GM19468 (cell line): Measurements from ENCODE around the gene KRT83.

Experiments used
- ATAC-seq: cut with Tn5 transposase; IDR thresholded peaks from one replicate; pipeline ENCODE4 v1.9.1; 2021; ENCODE audit warnings: mild to moderate bottlenecking, moderate library complexity, moderate number of reproducible peaks; ENCODE audit not compliant: unreplicated experiment; ENCODE audit errors: extremely low read depth

KRT83 gene

DNA sequence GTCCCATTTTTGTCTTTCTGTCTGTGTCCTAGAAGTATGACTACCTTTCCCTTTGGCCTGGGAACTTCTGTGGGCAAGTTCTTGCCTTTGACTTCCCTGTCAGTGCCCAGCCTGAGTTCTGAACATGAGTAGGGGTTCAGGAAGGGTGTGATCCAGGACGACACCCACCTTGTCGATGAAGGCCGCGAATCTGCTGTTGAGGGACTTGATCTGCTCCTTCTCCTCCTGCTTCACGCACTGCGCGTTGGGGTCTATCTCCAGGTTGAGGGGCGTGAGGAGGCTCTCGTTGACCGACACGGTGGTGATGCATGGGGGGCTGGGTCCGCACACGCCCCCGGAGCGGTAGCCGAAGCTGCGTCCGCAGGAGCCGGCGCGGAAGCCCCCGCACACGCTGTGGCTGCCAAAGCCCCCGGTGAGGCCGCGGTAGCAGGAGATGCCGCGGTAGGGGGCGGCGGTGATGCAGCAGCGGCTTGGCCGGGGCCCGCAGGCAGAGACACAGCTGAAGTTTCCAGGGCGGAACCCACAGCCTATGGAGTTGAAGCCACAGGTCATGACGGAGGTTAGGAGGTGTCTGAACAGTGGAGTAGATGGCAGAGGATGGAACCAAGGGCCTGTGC, at the start of gene KRT83:
Gene KRT83, minus strand, starts transcription at position 615 of the 617 bp plus-strand sequence. Its CDS starts 63 bp downstream, at position 552.
- ATAC-seq: no peak

DNA sequence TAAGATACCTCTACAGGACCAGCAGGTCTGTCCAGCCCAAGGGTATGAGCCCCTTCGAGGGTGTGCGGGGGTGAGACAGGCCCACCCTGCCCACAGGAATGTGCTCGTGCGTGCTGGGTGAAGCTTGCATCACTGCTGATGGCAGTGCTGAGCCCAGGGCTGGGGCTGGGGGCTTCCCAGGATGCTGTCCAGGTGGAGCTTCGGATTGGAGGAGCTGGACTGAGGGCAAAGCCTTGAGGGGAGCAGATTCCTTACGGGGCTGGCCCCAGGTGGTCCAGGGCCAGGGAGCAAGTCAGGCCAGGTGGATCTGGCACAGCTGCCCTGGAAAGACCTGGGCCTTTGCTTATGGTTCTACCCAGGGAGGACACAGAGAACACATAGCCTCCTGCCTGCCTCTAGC, 48.6 kb upstream of the KRT83 start:
- no peak for ATAC-seq

DNA sequence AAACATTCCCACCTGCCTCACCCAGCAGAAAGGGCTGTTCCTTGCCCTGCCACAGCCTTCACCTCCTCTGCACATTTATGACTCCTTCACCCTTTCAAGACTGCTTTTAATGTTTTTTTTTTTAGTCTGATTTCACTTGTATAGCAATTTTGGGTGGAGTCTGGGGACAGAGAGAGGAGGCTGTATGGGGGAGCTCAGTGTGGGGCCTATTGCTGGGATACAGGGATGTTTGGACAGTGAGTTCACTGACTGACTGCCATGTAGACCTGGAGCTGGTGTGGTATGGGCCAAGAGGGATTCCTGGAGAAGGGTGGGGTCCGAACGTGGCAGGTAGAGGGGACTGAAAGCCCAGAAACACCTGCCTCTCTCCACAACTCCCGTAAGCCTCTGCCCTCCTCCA, 48.0 kb upstream of the KRT83 start:
- ATAC-seq: no peak

DNA sequence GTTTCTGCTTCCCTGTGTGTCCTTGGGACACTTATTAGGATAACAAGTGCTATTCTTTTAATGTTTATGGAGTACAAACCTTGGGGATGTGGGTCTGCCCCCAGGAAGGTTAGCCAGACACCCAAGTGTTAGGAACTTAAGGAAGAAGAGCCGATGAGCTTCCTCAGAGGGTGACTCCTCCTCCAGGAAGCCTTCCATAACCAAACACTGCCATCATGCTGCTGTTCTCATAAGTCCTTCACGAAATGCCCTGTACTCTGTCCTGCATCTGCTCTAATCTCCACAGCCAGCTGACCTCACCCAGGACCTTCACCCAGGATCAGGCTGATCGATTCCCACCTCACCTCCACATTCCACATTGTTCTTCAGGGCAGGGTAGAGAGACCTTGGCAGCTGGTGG, 47.3 kb upstream of the KRT83 start:
- no peak for ATAC-seq

DNA sequence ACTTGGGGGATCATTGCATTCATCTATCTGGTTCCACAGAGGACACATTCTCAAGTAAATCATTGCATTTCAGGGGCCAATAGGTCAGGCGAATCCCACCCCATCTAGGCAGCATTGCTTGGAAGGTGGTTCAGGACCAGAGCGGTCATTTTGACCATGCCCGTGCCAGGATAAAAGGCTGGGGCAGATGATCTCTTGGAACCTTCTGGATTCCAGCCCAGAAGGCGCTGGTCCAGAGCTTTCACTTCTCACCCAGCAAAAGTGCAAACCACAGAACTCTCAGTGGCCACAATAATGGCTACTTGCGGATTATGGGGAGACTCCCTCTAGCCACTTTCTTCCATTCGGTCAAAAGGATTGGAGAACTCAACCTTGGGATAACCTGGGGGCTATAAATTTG, 46.7 kb upstream of the KRT83 start:
- ATAC-seq: no peak

DNA sequence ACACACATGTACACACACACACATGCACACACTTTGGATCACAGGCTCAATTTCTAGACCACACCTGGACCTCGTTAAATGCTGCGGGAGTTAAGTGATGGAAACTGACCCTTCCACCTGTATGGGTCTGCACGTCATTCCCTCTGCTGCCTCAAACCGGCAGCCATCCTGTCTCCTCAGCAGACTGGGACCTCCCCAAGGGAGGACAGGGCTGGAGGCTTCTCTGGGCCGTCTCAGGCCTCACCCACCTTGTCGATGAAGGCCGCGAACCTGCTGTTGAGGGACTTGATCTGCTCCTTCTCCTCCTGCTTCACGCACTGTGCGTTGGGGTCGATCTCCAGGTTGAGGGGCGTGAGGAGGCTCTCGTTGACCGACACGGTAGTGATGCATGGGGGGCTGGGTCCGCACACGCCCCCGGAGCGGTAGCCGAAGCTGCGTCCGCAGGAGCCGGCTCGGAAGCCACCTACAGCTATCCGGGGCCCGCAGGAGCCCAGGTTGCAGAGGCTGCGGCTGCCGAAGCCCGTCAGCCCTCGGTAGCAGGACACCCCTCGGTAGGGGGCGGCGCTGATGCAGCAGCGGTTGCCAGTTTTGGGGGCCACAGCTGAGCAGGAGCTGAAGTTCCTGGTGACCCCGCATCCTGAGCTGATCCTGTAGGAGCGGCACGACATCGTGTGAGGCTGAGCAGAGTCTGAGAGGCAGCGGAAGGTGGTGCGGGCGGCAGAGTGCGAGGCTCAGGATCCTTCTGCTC, 45.7 kb upstream of the KRT83 start, which contains the start of gene KRT85:
Gene KRT85, minus strand, starts transcription at position 744 of the 748 bp plus-strand sequence. Its CDS starts 76 bp downstream, at position 668.
- no peak for ATAC-seq

DNA sequence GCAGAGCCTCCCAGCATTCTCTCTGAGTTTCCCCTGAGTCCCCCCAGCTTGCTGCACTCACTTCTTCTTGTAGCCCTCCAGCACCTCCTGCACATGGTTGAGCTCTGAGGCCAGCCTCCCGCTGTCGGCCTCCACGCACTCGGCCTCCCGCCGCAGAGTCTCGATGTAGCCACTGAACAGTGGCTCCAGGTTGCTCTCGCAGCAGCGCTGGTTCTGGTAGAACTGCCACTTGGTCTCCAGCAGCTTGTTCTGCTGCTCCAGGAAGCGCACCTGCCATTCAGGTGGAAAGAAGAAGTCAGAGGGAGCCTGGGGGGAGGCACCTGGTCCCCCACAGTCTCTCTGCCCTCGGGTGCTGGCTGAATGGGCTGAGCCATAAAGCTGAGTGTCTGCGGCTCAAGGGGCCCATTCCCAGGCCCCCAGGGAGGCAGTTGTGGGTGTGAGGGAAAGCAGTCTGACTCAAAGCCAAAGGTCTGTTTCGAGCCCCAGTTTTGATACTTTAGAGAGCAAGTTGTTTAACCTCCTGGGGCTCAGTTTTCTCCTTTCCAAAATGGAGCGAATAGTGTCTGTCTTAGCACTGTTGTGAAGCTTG, 43.8 kb upstream of the KRT83 start:
- ATAC-seq: no peak

DNA sequence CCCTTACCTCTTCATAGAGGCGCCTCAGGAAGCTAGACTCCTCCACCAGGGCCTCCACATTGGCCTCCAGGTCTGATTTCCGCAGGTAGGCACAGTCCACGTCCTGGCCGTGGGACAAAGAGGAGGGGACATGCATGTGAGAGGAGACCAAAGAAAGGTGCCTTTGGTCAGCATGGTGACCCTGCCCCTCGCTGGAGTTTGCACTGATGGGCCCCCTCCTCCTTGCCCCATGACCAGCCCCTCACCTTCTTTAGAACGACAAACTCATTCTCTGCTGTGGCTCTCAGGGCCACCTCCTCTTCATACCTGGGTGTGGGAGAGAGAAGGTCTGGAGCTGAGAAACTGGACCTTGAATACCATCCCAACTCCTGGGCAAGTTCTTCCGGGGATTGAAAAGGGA, 42.9 kb upstream of the KRT83 start:
- no peak for ATAC-seq

DNA sequence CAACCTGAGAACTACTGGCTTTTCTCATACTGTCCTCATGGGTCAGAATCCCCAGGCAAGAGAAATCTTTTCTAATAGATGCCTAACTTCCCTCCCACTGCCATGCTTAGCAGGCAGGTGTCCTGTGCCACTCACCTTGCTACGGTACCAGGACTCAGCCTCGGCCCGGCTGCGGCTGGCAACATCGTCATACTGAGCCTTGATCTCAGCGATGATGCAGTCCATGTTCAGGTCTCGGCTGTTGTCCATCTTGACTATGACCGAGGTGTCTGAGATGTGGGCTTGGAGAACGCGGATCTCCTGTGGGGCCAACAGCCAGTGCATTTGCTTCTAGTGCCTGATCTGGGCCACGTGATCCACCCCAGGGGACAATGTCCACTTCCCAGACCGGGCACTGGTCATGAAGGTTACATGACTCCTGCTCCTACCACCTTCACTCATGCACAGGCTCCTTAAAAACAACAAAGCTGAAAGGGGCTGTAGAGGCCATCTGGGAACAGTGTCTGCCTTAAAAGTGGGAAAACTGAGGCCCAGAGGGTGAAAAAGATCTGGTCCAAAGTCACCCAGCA, 42.0 kb upstream of the KRT83 start:
- ATAC-seq: no peak

DNA sequence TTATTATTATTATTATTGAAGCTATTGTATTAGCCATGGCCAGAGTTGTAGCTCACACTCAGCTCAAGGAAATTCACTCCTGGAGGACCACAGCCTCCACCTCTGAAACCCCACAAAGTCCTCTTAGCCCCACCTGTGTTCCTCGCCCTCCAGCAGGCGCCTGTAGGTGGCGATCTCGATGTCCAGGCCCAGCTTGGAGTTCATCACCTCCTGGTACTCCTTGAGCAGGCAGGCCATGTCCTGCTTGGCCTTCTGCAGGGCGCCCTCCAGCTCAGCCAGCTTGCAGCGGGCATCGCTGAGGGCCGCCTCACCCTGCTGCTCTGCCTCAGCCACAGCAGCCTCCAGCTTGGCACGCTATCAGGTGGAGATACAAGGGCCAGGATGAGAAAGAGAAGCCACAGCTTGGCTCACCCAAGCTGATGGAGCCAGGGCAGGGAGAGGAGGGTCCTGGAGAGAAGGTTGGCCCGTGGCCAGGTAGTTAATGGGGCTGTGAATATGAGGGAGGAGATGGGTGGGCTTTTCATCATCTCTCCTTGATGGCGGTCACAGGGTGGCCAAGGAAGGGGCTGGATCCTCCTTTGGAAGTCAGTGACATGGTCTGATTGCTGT, 41.0 kb upstream of the KRT83 start:
- no peak for ATAC-seq

DNA sequence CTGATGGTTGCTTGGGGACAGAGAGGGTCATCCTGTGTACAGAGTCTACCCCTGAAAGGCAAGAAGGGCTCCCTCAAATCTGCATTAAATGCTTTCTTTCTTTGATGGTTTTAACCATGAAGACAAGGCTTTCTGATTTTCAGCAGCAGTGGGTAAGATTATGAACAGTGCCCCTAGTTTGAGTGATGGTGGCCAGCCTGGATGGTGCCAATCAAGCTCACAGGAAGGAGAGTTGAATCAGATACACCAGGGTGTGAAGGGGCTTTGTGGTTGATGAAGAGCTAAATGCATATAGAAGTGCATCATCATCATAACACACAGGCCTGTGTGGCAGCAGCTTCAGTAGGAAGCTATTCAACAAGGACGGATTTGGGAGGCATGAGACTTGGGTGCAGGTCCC, 40.4 kb upstream of the KRT83 start:
- no peak for ATAC-seq

DNA sequence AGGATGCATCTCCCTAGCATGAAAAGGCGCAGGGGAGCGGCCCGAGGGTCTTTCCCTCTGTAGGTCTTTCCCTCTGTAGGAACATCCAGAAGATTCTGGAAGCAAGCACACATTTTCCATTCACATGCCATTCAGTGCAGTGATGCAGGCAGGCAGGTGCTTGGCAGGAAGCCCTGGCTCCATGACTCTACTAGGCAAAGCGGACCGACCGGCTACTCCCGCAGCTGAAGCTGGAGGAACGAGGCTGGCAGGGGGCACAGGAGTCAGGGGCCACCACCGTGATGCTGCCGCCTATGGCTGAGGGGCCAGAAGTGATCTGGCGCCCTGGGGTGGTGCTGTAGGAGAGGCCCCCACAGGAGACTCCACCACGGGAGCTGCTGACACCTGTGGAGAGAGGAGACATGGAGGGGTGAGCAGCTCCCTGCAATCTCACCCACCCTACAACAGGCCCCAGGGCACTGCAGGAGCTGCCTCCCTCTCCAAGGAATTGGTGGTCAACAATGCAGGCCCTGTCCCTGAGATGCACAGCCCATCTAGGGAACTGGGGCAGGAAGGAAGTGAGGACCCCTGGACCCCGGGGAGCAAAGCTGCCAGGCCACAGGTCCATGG, 39.6 kb upstream of the KRT83 start:
- ATAC-seq: no peak

DNA sequence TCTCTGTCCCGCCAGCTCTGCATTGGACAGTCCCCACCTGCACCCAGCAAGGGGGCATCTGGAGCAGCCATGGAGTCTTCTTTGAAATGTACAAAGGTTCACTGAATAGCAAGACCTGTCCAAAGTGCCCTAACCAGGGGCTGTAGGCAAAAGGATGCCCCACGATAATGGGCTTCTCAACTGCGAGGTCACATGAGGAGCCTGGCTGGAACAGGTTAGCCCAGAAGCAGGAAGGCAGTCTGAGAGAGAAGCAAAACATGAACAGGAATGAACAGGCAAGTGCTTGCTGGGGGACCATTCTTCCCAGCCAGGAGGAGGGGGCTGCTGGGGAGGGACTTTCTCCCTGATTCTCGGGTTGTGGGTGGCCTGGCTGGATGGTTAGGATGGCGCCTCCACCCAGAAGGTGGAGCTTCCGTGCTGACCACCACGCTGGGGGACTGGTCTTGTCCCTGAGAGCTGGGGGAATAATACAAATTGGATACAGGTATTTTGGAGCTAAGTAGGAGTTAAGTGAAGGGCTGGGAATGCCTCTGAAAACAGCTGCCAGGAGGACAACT, 39.0 kb upstream of the KRT83 start:
- no peak for ATAC-seq

DNA sequence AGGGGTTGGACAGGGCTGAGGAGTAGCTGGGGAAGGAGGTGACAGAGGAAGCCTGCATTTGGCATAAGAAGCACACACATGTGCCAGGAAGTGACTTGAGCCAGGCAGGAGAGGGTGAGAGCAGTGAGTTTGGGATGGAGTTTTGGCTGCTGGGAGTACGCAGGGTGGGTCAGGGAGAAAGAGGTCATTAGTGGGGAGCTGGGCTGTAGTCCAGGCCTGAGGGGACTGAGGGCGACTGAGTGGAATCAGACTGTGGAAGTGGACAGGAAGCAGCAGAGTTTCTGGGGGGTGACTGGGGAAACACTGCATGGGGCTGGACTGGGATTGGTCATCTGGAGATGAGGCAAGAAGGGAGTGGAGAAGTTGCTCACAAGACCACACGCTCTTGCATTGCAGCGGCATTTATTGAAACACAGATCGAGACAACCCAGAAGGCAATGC, 38.4 kb upstream of the KRT83 start:
- ATAC-seq: no peak

DNA sequence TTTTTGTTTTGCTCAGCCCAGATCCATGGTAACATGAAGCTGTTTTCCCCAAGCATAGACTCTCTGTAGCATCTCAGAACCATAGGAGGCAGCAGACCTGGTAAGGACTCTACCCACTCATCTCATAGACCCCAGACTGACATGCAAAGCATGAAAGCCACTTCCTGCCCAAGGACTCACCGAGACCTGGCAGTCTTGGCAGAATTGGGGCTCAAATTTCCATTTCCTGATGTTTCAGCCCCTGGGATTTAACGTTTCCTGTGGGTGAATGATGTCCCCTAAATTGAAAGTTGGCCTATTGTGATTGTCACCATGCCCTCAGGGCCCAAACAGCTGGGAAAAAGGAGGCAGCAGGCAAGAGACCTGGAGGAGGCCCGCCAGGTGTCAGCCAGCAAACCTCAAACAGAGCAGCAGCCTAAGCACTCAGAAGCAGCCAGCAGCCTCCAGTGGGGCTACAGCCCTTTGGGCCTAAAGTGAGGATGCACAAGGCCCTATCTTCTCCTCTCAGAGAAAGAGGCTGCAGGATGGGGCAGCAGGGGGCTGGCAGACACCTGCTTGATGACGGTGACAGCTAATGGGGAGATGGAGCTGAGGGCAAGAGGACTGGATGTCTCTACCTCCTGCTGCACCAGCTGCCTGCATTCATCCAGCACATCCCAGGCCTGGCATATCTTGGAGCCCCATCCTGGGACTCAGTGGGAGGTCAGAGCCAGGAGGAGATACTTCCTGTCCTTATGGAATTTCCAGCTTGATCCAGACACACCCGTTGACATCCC, 37.6 kb upstream of the KRT83 start:
- ATAC-seq: peak; percentile 83

DNA sequence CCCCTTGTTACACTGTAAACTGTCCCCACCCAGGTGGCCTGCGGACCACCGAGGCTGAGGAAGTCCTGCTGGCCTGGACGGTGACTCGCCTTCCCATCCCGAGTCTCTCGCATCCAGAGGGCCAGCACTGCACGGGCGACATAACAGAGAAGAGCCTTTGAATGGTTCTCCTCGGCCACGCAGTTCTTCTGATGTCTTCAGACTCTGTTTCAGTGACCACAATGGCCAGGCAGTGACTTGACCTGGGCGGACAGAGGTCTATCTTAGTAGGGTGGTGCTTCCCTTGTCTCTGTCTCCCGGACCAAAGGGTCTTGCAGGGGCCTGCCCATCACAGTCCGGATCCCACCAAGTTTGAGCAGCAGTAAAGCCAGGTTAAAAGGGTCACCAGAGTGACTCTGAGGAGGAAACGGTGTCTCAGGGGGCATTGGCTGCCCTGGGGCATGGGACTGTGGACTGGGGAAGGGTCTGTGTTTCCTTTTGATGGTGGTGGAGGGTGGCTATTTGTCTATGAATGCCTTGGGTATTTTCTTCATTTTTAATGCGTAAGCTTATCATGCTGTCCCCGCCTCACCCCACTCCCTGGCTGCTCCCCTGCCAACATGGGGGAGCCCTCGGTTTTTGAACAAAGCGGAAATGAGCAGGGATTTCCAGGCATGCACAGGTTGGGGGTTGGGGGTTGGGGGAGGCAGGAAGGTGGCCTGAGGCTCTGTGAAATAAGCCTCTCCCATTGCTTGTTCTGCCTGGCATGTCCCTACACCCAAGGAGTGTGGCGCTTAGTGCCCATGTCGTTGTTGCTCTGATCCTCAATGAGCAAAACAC, 35.8 kb upstream of the KRT83 start:
- no peak for ATAC-seq

DNA sequence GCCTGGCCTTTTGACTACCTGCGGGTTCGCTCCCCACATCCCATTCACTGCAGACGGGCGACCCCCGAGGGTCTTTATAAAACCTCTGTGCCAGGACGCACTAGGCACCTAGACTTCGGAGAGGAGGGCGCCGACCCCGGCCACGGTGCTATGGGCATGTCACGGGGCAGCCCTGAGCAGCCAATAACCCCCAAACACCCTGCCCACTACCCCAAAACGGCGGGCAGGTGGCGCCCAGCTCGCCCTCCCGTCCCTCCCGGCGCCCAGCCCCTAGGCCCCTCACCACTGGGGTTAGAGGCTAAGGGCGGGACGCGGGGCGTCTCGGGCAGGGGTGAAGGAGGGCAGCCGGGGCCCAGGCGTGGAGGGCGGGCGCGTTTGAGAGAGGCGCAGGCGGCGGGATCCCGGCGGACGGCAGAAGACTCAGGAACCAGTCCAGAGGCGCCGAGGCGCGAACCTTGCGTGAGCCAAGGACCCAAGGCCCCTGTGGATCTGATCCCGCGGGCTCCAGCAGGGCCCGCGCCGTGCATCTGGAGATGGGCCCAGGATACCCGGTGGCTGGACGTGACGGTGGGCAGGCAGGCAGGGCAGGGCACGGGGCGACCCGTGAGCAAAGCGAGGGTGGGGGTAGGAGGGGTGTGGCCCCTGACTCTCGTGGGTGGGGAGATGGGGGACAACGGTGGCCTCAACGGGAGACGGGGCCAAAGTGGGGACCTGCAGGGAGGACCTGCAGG, 35.0 kb upstream of the KRT83 start:
- ATAC-seq: no peak

DNA sequence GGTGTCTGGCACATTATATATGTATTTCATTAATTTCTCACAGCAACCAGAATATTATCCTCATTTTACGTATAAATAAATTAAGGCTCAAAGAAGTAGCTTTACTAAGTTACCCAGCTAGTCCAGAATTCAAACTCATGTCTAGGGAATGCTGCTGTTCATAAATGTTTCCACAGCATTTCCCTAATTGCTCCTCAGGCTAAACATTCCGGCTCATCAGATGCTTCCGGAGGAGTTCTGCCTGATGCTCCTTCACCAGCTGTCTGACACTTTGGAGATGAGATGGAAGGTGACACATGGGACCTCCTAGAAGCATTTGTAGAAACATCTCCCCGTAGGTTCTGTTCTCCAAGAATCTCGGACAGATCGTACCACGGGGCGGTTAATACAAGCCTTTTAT, 34.0 kb upstream of the KRT83 start:
- no peak for ATAC-seq
